ENCODE data around the gene MOCS1. TPM values are rescaled to one million over a fixed set of nuclear protein-coding genes. Genes with fewer than 3 reads are reported as not detected.

The MOCS1 gene
- total and polyA plus RNA-seq, 4 donors, result 10.3 to 23.0 (median 19.2) TPM

DNA sequence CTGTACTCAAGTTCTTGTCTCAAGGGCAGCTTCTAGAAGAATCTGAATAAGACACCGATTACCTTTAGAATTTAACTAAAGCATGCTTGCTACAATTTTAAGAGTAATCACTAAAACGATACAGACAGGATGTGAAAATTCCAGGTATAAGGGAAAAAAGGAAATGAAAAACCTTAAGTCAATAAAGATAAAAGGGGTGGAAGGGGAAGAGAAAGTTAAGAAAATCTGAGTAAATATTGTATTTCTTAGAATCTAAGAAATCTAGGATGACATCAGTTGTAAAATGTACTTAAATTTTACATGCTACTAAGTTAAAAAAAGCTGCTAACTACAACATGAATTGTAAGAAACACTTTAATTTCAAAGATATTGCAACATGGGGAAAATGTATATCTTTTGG is 30.3 kb upstream of the MOCS1 start:
- Histone ChIP-seq H3K9ac (ENCODE audit: insufficient read depth in 1 of 2, low read length in 2 of 2) (no peak overlapping the region), H3K36me3 (ENCODE audit: control insufficient read depth in 4 of 4, insufficient read depth in 4 of 4, low read length in 4 of 4) (no peaks in the 10 kb centered on the region), H3K9me3 (ENCODE audit: control insufficient read depth in 4 of 4, insufficient read depth in 3 of 4, low read length in 3 of 4) (peaks cover 0 to 4% (median 0%) of the 10 kb centered on the region in 4 donors), H3K4me3 (no peak overlapping the region), H3K27ac (ENCODE audit: low read depth in 1 of 2, low read length in 1 of 2) (no peak overlapping the region), H3K27me3 (ENCODE audit: control insufficient read depth in 3 of 3, insufficient read depth in 3 of 3, low read length in 2 of 3) (no peaks in the 10 kb centered on the region), H3K4me1 (ENCODE audit: control insufficient read depth in 5 of 5, insufficient read depth in 5 of 5, low read length in 5 of 5) (peaks cover 0 to 29% (median 0%) of the 10 kb centered on the region in 5 donors)
- WGBS, 2 donors, result 44 to 49% methylated on average over 2 of the region's 2 CpGs
- TF ChIP-seq, protein P1, sequence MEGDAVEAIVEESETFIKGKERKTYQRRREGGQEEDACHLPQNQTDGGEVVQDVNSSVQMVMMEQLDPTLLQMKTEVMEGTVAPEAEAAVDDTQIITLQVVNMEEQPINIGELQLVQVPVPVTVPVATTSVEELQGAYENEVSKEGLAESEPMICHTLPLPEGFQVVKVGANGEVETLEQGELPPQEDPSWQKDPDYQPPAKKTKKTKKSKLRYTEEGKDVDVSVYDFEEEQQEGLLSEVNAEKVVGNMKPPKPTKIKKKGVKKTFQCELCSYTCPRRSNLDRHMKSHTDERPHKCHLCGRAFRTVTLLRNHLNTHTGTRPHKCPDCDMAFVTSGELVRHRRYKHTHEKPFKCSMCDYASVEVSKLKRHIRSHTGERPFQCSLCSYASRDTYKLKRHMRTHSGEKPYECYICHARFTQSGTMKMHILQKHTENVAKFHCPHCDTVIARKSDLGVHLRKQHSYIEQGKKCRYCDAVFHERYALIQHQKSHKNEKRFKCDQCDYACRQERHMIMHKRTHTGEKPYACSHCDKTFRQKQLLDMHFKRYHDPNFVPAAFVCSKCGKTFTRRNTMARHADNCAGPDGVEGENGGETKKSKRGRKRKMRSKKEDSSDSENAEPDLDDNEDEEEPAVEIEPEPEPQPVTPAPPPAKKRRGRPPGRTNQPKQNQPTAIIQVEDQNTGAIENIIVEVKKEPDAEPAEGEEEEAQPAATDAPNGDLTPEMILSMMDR (IDR thresholded peaks at IDR 0.05; ENCODE audit: control extremely low read depth, extremely low read depth), result no peak
- ATAC-seq (ENCODE audit: insufficient read depth, low FRiP score) (no peak), DNase-seq (no peak)

DNA sequence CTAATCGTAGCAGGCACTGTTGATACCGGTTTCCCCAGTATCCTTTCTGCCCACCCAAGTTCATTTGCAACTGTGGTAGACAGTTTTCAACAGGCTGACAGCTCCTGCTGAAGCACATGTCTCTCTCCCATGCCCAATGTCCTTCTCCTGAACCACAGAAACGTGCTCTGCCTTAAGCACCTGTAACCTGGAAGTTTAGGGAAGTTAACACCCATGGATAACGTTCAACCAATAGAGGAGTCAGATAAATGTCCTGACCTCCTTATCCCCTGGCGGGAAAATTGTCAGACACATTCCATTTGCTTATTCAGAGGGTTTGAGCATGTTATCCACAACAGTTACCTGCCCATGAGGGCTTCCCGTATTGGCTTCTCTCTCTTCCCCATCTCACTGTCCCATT is 29.8 kb upstream of the MOCS1 start:
- no peaks in the 10 kb centered on the region for H3K27me3 ChIP-seq (ENCODE audit: control insufficient read depth in 3 of 3, insufficient read depth in 3 of 3, low read length in 2 of 3)
- no peak overlapping the region for H3K4me3 ChIP-seq
- DNase-seq (no peak), ATAC-seq (ENCODE audit: insufficient read depth, low FRiP score) (no peak)
- peaks cover 0 to 4% (median under 1%) of the 10 kb centered on the region in 4 donors for H3K9me3 ChIP-seq (ENCODE audit: control insufficient read depth in 4 of 4, insufficient read depth in 3 of 4, low read length in 3 of 4)
- no peak overlapping the region for H3K9ac ChIP-seq (ENCODE audit: insufficient read depth in 1 of 2, low read length in 2 of 2)
- WGBS, 2 donors, result 57 to 62% methylated on average over 6 of the region's 6 CpGs
- H3K36me3 ChIP-seq (ENCODE audit: control insufficient read depth in 4 of 4, insufficient read depth in 4 of 4, low read length in 4 of 4), result no peaks in the 10 kb centered on the region
- peaks cover 0 to 29% (median 0%) of the 10 kb centered on the region in 5 donors for H3K4me1 ChIP-seq (ENCODE audit: control insufficient read depth in 5 of 5, insufficient read depth in 5 of 5, low read length in 5 of 5)
- no peak overlapping the region for H3K27ac ChIP-seq (ENCODE audit: low read depth in 1 of 2, low read length in 1 of 2)
- TF ChIP-seq, protein P1 (IDR thresholded peaks at IDR 0.05; ENCODE audit: control extremely low read depth, extremely low read depth), result no peak

DNA sequence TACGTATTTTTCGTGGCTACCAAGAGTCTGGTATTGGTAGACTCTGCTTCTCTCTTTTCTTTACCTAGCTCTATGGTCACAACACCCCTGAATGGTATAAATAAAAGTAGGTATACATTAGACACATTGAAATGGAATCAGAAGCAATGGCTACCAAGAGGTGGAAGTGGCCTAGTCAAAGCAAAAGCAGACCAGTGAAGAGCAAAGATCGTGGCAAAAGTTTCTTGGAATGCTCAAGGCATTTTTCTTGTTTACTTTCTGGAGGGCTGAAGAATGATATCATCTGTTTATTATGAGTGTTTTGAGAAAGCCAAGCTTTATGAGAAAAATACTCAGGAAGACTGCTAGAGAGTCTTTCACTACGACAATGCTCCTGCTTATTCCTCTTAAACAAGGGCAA is 28.6 kb upstream of the MOCS1 start:
- 66 to 80% methylated on average over 4 of the region's 4 CpGs for WGBS, 2 donors

More for the DNA sequence above, 28.6 kb upstream of the MOCS1 start:
- H3K4me3 ChIP-seq, result no peak overlapping the region
- H3K9ac ChIP-seq (ENCODE audit: insufficient read depth in 1 of 2, low read length in 2 of 2), result no peak overlapping the region
- H3K27me3 ChIP-seq (ENCODE audit: control insufficient read depth in 3 of 3, insufficient read depth in 3 of 3, low read length in 2 of 3), result no peaks in the 10 kb centered on the region
- H3K9me3 ChIP-seq (ENCODE audit: control insufficient read depth in 4 of 4, insufficient read depth in 3 of 4, low read length in 3 of 4), result peaks cover 0 to 4% (median 1%) of the 10 kb centered on the region in 4 donors
- no peak for ATAC-seq (ENCODE audit: insufficient read depth, low FRiP score)
- TF ChIP-seq, protein P1 (IDR thresholded peaks at IDR 0.05; ENCODE audit: control extremely low read depth, extremely low read depth), result no peak
- H3K36me3 ChIP-seq (ENCODE audit: control insufficient read depth in 4 of 4, insufficient read depth in 4 of 4, low read length in 4 of 4), result no peaks in the 10 kb centered on the region
- no peak overlapping the region for H3K27ac ChIP-seq (ENCODE audit: low read depth in 1 of 2, low read length in 1 of 2)
- peaks cover 0 to 29% (median 0%) of the 10 kb centered on the region in 5 donors for H3K4me1 ChIP-seq (ENCODE audit: control insufficient read depth in 5 of 5, insufficient read depth in 5 of 5, low read length in 5 of 5)
- DNase-seq, result peak; percentile 21 to 90 (median 89)

All from lung (tissue), 12 donors.